DOHH2 (cell line): ENCODE data around the gene RGMA.

Experiments
- EZH2phosphoT487 ChIP-seq: fragments of 200-600 bp; sonication (generic); IDR thresholded peaks from 2 replicates; pipeline ENCODE4 v1.6.1; 2017; ENCODE audit warnings: borderline replicate concordance, mild to moderate bottlenecking, antibody characterized with exemption, low read length, moderate library complexity, mixed read lengths
- TF ChIP-seq, protein P1 (sequence below): fragments of 200-600 bp; sonication (generic); IDR thresholded peaks from one replicate; pipeline ENCODE4 v1.5.1; 2014; ENCODE audit warnings: antibody characterized with exemption, mild to moderate bottlenecking, low read depth, low read length; ENCODE audit not compliant: poor library complexity, severe bottlenecking

DNA sequence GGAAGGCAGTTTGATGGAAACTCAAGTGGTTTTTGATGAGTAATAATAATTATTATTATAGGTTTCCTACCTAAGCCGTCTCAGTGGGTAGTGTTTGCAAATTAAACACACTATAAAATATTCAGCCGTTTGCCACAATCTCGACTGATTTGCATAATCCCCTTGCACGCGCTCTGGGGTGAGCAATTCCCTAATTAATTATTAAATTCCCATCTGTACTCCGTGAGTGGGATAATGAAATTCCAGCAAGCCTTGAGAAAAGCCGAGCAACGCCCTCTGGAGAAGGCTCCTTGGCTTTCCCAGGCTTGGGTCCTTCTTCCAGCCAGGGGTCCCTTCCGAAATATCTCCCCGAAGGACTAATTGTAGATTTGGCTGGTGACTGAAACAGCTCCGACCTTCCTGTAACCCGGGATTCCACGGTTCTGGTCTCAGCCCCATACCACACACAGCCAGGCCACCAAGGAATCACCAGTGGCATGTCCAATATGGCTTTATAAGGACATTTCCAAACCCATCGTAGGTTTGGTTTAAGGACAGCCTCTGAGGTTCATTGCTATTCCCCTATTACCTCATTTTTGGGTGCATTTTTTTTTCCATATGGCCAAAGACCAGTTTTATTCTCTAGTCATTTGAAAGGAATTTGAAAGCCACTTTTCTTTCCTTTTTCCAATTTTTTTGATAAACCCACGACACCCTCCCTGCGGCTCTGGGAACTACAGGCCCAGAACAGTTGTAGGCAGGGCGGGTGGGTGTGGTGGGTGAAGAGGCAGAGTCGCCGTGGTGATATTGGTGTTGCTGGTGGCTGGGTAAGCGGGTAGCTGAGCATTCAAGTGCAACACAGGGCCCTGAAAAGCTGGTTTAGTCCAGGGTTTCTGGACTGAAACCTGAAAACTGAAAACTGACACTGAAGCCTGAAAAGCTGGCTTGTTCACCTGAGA, 33.2 kb upstream of the RGMA start:
- TF ChIP-seq, protein P1, sequence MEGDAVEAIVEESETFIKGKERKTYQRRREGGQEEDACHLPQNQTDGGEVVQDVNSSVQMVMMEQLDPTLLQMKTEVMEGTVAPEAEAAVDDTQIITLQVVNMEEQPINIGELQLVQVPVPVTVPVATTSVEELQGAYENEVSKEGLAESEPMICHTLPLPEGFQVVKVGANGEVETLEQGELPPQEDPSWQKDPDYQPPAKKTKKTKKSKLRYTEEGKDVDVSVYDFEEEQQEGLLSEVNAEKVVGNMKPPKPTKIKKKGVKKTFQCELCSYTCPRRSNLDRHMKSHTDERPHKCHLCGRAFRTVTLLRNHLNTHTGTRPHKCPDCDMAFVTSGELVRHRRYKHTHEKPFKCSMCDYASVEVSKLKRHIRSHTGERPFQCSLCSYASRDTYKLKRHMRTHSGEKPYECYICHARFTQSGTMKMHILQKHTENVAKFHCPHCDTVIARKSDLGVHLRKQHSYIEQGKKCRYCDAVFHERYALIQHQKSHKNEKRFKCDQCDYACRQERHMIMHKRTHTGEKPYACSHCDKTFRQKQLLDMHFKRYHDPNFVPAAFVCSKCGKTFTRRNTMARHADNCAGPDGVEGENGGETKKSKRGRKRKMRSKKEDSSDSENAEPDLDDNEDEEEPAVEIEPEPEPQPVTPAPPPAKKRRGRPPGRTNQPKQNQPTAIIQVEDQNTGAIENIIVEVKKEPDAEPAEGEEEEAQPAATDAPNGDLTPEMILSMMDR, result no peak
- no peak for TF ChIP-seq EZH2phosphoT487
